ENCODE data around the gene COL2A1. TPM values are rescaled to one million over a fixed set of nuclear protein-coding genes. Genes with fewer than 3 reads are reported as not detected.

Gene COL2A1
- total and polyA plus RNA-seq, 9 of the 15 experiments (the other 6 are each of a cell fraction or from before 2014, with no cell fraction given), result 0.46 TPM; not detected in 8

- Histone ChIP-seq H3K4me3 (no peak overlapping the region), H3K36me3 (ENCODE audit: control insufficient read depth, insufficient read depth, low read length) (no peaks in the 10 kb centered on the region), H3K9me1 (ENCODE audit: control insufficient read depth, insufficient read depth, low read length) (no peaks in the 10 kb centered on the region), H3K9ac (ENCODE audit: insufficient read depth in 1 of 2, low read depth in 2 of 2, low read length in 2 of 2) (no peak overlapping the region), H4K20me1 (replicated peaks; ENCODE audit: control insufficient read depth, insufficient read depth, low read length) (no peaks in the 10 kb centered on the region), H3K27ac (ENCODE audit: extremely low read depth, low read depth, low read length) (no peak overlapping the region), H2AFZ (ENCODE audit: low read depth, low read length) (peak overlapping the region; percentile 48; the same call in 1 of the 2 replicates), H3K27me3 (ENCODE audit: control insufficient read depth in 2 of 2, insufficient read depth in 2 of 2, low read length in 2 of 2) (no peaks in the 10 kb centered on the region; a peak in 1 of 5 replicates), H3K79me2 (ENCODE audit: control insufficient read depth, insufficient read depth, low read length) (no peaks in the 10 kb centered on the region), H3K4me2 (ENCODE audit: insufficient read depth, low read length) (no peak overlapping the region), H3K4me1 (replicated peaks in 1 of 2; ENCODE audit: control insufficient read depth in 2 of 2, insufficient read depth in 2 of 2, low read length in 2 of 2) (peaks cover 8 to 17% of the 10 kb centered on the region in 2 experiments), H3K9me3 (replicated peaks; ENCODE audit: control insufficient read depth, insufficient read depth, low read depth, low read length) (no peaks in the 10 kb centered on the region)
- ChIA-PET CTCF (ENCODE audit: low intra/inter-chr PET ratio) (no interaction called here), POLR2A (interaction anchor here (0.7 to 1.0 kb wide), 2 partner anchors 11 to 124 kb away, joined by 3 to 5 read pairs; partner anchors contain the start of gene VDR)
- 3% methylated on average over 5 of the region's 5 CpGs for WGBS (ENCODE audit: insufficient coverage, low coverage, missing lambda C conversion rate)
- FAIRE-seq (no peak), DNase-seq (ENCODE audit: extremely low read depth in 1 of 4, low spot score in 3 of 4) (peak in 1 of 4 experiments; percentile 19), ATAC-seq (0 out of 3 replicates have a peak, but pooled peaks have one; percentile 13)
- intact Hi-C loops (cut with micrococcal nuclease) (no loop called here), in situ Hi-C loops (cut with MboI) (no loop called here)
- BruUV-seq (replicated peaks), result no TSS peak
- TF ChIP-seq ZBTB11 (CRISPR knock-in tag; IDR thresholded peaks at IDR 0.05), result no peak
- no peak for TF ChIP-seq NCOA1 (IDR thresholded peaks at IDR 0.05; ENCODE audit: low read depth)
- TF ChIP-seq ZNF699 (CRISPR knock-in tag; IDR thresholded peaks at IDR 0.05; ENCODE audit: insufficient replicate concordance), result no peak
- TF ChIP-seq ARID4B (CRISPR knock-in tag; IDR thresholded peaks at IDR 0.05), result no peak
- no peak for TF ChIP-seq JUN (IDR thresholded peaks at IDR 0.05; ENCODE audit: borderline replicate concordance, low read depth, low read length)
- TF ChIP-seq JUN (CRISPR knock-in tag; IDR thresholded peaks at IDR 0.05; ENCODE audit: borderline replicate concordance), result no peak
- TF ChIP-seq ZNF584 (CRISPR knock-in tag; IDR thresholded peaks at IDR 0.05; ENCODE audit: low read depth), result no peak
- TF ChIP-seq ATF2 (CRISPR knock-in tag; IDR thresholded peaks at IDR 0.05), result no peak
- no peak for TF ChIP-seq JUNB (CRISPR knock-in tag; conservative IDR thresholded peaks at IDR 0.05)
- TF ChIP-seq GTF2E2 (tag; IDR thresholded peaks at IDR 0.05), result no peak
These were observed 24.5 kb upstream of the COL2A1 start for GRCh38 chr12:48028541-48029431.
